HepG2 (cell line): ENCODE measurements around the gene POLR1D. TPM values are rescaled to one million over a fixed set of nuclear protein-coding genes. Genes with fewer than 3 reads are reported as not detected.

Experiments used
- ELF3 ChIP-seq: IDR thresholded peaks from 2 replicates; pipeline ENCODE4 v1.6.1; 2016; ENCODE audit warnings: missing genetic modification reagents, missing compliant biosample characterization
- FLYWCH1 ChIP-seq: sonication (generic); formaldehyde crosslinking; IDR thresholded peaks from 2 replicates; pipeline ENCODE4 v1.8.1; 2023; ENCODE audit warnings: mild to moderate bottlenecking, missing genetic modification reagents
- GFI1 ChIP-seq: sonication (generic); formaldehyde crosslinking; IDR thresholded peaks from 2 replicates; pipeline ENCODE4 v1.5.0; 2020; ENCODE audit warnings: missing genetic modification reagents, mild to moderate bottlenecking, borderline replicate concordance
- HIC2 ChIP-seq: sonication (generic); formaldehyde crosslinking; IDR thresholded peaks from 2 replicates; pipeline ENCODE4 v1.9.0; 2022; ENCODE audit warnings: low read depth, missing genetic modification reagents
- HMGXB3 ChIP-seq: sonication (generic); formaldehyde crosslinking; IDR thresholded peaks from 2 replicates; pipeline ENCODE4 v1.4.0; 2020; ENCODE audit warnings: missing genetic modification reagents, borderline replicate concordance
- NFRKB ChIP-seq: fragments of 450-650 bp; IDR thresholded peaks from 2 replicates; pipeline ENCODE4 v1.6.1; 2017
- NR2F2 ChIP-seq: IDR thresholded peaks from 2 replicates; pipeline ENCODE4 v1.6.1; 2012; ENCODE audit warnings: low read depth, inconsistent platforms, borderline replicate concordance
- SNAI1 ChIP-seq: sonication (generic); formaldehyde crosslinking; IDR thresholded peaks from 2 replicates; pipeline ENCODE4 v1.5.0; 2020; ENCODE audit warnings: mild to moderate bottlenecking, missing genetic modification reagents, borderline replicate concordance
- SP5 ChIP-seq: IDR thresholded peaks from 2 replicates; pipeline ENCODE4 v1.6.1; 2016; ENCODE audit warnings: low read depth, borderline replicate concordance
- ZNF142 ChIP-seq: sonication (generic); formaldehyde crosslinking; IDR thresholded peaks from 2 replicates; pipeline ENCODE4 v1.4.0; 2020; ENCODE audit warnings: missing genetic modification reagents
- ZNF292 ChIP-seq: sonication (generic); formaldehyde crosslinking; IDR thresholded peaks from 2 replicates; pipeline ENCODE4 v1.8.1; 2022; ENCODE audit warnings: mild to moderate bottlenecking, low read depth, missing genetic modification reagents, borderline replicate concordance
- ZNF33B ChIP-seq: sonication (generic); formaldehyde crosslinking; IDR thresholded peaks from 2 replicates; pipeline ENCODE4 v1.5.1; 2020; ENCODE audit warnings: mild to moderate bottlenecking, missing genetic modification reagents
- ZNF496 ChIP-seq: sonication (generic); formaldehyde crosslinking; IDR thresholded peaks from 2 replicates; pipeline ENCODE4 v1.8.1; 2023; ENCODE audit warnings: mild to moderate bottlenecking, moderate library complexity, missing genetic modification reagents; ENCODE audit not compliant: insufficient replicate concordance
- ZNF577 ChIP-seq: sonication (generic); formaldehyde crosslinking; IDR thresholded peaks from 2 replicates; pipeline ENCODE4 v1.4.0; 2020; ENCODE audit warnings: mild to moderate bottlenecking, low read depth, missing genetic modification reagents, borderline replicate concordance
- ZNF841 ChIP-seq: sonication (generic); formaldehyde crosslinking; IDR thresholded peaks from 2 replicates; pipeline ENCODE4 v1.8.1; 2023; ENCODE audit warnings: missing genetic modification reagents, borderline replicate concordance
- polyA plus RNA-seq, 8 experiments: library from polyadenylated mRNA; depleted of rRNA in 3 of 8; stranded (reverse) in 7 of 8; unstranded in 1 of 8; fragments of >200 nt; fragmentation: Illumina TruSeq in 4 of 8; extraction: Trizol in 4 of 8; gene quantifications; 2 replicates each; pipeline versions ENCODE4 v1.2.1 to v1.2.3, GENCODE V29; 2011 to 2016; ENCODE audit warnings: low read depth in 4 of 8, missing spikeins in 1 of 8, mixed read lengths in 1 of 8; ENCODE audit not compliant: insufficient read depth in 1 of 8
- total RNA-seq, 5 experiments: library from RNA; depleted of rRNA; stranded (reverse); fragments of >200 nt; fragmentation: Illumina TruSeq; extraction: Trizol; gene quantifications; 2 replicates each; pipeline ENCODE4 v1.2.3, GENCODE V29; 2016; ENCODE audit warnings: low read depth in 1 of 5
- TF ChIP-seq, protein P1 (sequence below): IDR thresholded peaks from 2 replicates; pipeline ENCODE4 v1.6.1; 2016

The POLR1D gene
- total and polyA plus RNA-seq, 2 of the 13 experiments (the other 11 are each of a cell fraction or from before 2014, with no cell fraction given): 183 to 490 TPM

DNA sequence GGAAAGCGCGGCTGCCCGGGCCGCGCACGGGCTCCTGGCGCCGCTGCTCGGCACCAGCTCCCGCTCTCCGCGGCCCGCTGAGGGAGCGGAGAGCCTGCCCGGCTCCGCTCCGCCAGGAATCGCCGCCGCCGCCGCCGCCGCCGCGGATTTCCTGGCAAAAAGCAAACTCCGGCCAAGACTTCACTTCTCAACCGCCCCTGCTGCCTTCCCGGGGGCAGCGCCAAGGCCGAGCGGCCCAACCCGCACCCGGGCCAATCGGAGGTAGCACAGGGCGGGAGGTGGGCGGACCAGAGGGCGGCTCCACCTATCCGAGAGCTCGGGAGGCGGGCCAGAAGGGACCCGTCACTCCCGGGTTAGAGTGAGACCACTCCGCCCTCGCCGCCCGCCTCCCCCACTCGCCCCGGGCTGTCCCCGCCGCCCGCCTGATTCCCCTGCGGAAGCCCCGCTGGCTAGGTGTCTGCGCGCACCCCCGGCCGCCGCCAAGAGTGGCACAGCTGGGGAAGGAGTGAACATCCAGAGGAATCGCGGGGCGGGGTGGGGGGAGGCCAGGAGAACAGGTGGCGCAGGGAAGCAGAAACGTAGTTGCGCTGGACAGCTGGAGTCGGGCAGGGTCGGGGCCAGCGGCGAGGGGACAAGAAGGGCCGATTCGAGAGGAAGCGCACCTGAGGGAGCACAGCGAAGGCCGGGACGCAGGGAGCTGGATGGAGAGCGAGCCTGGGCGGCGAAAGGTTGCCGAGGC lies 1.1 kb upstream of the POLR1D start, which contains the start of gene LNX2 (continued):
- peak; percentile 38; the same call in 1 of the 2 replicates for TF ChIP-seq ELF3 (CRISPR knock-in tag)
- TF ChIP-seq GFI1 (CRISPR knock-in tag): no peak
- 0 out of 2 replicates have a peak, but pooled peaks have one; percentile 13 for TF ChIP-seq SNAI1
- TF ChIP-seq NR2F2: no peak
- no peak for TF ChIP-seq ZNF577
- TF ChIP-seq ZNF496 (CRISPR knock-in tag): no peak
- no peak for TF ChIP-seq ZNF142 (CRISPR knock-in tag)
- 0 out of 2 replicates have a peak, but pooled peaks have one; percentile 27 for TF ChIP-seq HMGXB3
- no peak for TF ChIP-seq ZNF33B (CRISPR knock-in tag)
- TF ChIP-seq, protein P1, sequence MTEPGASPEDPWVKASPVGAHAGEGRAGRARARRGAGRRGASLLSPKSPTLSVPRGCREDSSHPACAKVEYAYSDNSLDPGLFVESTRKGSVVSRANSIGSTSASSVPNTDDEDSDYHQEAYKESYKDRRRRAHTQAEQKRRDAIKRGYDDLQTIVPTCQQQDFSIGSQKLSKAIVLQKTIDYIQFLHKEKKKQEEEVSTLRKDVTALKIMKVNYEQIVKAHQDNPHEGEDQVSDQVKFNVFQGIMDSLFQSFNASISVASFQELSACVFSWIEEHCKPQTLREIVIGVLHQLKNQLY: no peak
- 0 out of 2 replicates have a peak, but pooled peaks have one; percentile 35 for TF ChIP-seq ZNF292 (CRISPR knock-in tag)
- TF ChIP-seq HIC2 (CRISPR knock-in tag): no peak
- no peak for TF ChIP-seq ZNF841
- peak; percentile 69; the same call in 1 of the 2 replicates for TF ChIP-seq SP5 (CRISPR knock-in tag)
- no peak for TF ChIP-seq NFRKB
- TF ChIP-seq FLYWCH1: no peak
